Activated CD4-positive, alpha-beta T cell treated with anti-CD3 and anti-CD28 coated beads for 1 hour (primary cell): ENCODE results near the gene RTL9.

ENCODE experiments used
- DNase-seq: peaks from one replicate; pipeline ENCODE4 v3.0.0-alpha.2; 2020

The RTL9 gene

GRCh38 chrX:110407910-110408545, 49.4 kb downstream of the RTL9 start:
- DNase-seq = peak; percentile 8
